Neutrophil (primary cell): ENCODE data around the gene GPATCH8.

ENCODE experiments used
- H3K27ac ChIP-seq: fragments of 200-600 bp; sonication (generic); 2 replicates; pipeline ENCODE4 v1.5.1; 2016; ENCODE audit warnings: mild to moderate bottlenecking, moderate library complexity
- H3K27me3 ChIP-seq: fragments of 200-600 bp; sonication (generic); 2 replicates; pipeline ENCODE4 v1.6.0; 2016; ENCODE audit warnings: mild to moderate bottlenecking
- H3K36me3 ChIP-seq: fragments of 200-600 bp; sonication (generic); 2 replicates; pipeline ENCODE4 v1.5.1; 2017
- H3K4me1 ChIP-seq, 2 experiments: fragments of 200-600 bp in 1 of 2; sonication (generic) in 1 of 2; 1 replicate in 1 of 2; 2 replicates in 1 of 2; pipeline versions ENCODE4 v1.5.1 to v1.6.1; 2013 to 2016; ENCODE audit warnings: low read depth in 1 of 2, low read length in 1 of 2, mild to moderate bottlenecking in 1 of 2, moderate library complexity in 1 of 2; ENCODE audit not compliant: control insufficient read depth in 1 of 2, insufficient read depth in 1 of 2
- H3K4me3 ChIP-seq, 2 experiments: fragments of 200-600 bp in 1 of 2; sonication (generic) in 1 of 2; 1 replicate in 1 of 2; 2 replicates in 1 of 2; pipeline ENCODE4 v1.5.1; 2013 to 2016; ENCODE audit warnings: low read depth in 1 of 2, low read length in 1 of 2, mild to moderate bottlenecking in 1 of 2, moderate library complexity in 1 of 2
- H3K9me3 ChIP-seq: fragments of 200-600 bp; sonication (generic); 2 replicates; pipeline ENCODE4 v1.5.1; 2016
- TF ChIP-seq, protein P1 (sequence below): fragments of 200-600 bp; sonication (generic); IDR thresholded peaks from 2 replicates; pipeline ENCODE4 v1.5.1; 2016; ENCODE audit warnings: antibody characterized with exemption

The GPATCH8 gene

DNA sequence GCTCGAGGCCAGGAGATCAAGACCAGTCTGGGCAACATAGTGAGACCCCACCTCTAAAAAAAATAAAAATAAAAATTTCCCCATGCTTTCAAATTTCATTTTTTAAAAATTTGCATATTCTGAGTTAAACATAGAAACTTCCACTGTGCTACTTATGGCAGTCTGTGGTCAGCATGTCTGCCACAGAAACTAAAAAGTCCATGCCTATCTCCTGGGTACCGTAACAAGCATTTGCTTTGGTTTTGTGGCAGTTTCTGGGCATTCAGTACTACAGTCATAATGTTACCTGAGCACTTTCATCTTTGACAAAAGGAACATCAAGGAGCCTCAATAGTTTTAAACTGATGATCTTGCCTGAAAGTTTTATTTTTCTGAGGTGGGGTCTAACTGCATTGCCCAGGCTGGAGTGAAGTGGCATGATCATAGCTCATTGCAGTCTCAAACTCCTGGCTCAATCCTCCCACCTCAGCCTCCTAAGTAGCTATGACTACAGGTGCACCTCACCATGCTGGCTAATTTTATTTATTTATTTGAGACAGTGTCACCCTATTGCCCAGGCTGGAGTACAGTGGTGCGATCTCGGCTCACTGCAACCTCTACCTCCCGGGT, 100.5 kb downstream of the GPATCH8 start:
- peaks cover 64% of the 10 kb centered on the region for H3K36me3 ChIP-seq
- TF ChIP-seq, protein P1, sequence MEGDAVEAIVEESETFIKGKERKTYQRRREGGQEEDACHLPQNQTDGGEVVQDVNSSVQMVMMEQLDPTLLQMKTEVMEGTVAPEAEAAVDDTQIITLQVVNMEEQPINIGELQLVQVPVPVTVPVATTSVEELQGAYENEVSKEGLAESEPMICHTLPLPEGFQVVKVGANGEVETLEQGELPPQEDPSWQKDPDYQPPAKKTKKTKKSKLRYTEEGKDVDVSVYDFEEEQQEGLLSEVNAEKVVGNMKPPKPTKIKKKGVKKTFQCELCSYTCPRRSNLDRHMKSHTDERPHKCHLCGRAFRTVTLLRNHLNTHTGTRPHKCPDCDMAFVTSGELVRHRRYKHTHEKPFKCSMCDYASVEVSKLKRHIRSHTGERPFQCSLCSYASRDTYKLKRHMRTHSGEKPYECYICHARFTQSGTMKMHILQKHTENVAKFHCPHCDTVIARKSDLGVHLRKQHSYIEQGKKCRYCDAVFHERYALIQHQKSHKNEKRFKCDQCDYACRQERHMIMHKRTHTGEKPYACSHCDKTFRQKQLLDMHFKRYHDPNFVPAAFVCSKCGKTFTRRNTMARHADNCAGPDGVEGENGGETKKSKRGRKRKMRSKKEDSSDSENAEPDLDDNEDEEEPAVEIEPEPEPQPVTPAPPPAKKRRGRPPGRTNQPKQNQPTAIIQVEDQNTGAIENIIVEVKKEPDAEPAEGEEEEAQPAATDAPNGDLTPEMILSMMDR, result no peak
- H3K9me3 ChIP-seq, result no peaks in the 10 kb centered on the region
- no peak overlapping the region for H3K27ac ChIP-seq
- H3K27me3 ChIP-seq, result no peaks in the 10 kb centered on the region
- H3K4me3 ChIP-seq, result no peak overlapping the region
- H3K4me1 ChIP-seq, result no peaks in the 10 kb centered on the region

DNA sequence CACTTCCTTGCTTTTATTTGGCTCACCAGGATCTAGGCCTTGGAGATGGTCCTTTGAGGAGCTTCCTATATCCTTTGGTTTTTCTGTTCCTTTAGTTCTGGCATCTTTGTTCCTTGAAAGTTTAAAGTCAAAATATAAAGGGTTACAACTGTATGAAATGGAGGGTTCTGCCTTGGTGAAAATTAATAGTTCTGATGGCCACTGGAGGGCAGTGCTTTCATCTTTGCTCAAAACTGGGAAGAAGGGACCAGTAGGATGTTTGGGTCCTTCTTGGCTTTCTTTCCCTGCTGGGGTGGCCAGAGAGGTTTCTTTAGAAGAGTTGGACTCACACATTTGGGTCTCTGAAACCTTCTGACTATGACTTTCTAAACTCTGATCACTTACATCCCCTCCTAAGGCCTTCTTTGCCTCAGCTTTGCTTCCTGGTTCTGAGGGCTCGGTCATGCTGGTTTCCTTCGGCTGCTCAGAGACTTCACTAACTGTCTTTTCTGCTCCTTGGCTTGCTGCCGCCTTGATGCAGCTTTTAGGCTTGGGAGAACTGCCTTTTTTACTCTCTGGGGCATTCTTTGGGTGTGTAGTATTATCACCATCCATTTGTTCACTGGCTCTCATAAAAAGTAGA, 102.9 kb downstream of the GPATCH8 start:
- Histone ChIP-seq H3K27me3 (no peaks in the 10 kb centered on the region), H3K4me3 (no peak overlapping the region), H3K27ac (no peak overlapping the region), H3K36me3 (peaks cover 68% of the 10 kb centered on the region), H3K9me3 (no peaks in the 10 kb centered on the region), H3K4me1 (no peaks in the 10 kb centered on the region)
- TF ChIP-seq, protein P1, result no peak

DNA sequence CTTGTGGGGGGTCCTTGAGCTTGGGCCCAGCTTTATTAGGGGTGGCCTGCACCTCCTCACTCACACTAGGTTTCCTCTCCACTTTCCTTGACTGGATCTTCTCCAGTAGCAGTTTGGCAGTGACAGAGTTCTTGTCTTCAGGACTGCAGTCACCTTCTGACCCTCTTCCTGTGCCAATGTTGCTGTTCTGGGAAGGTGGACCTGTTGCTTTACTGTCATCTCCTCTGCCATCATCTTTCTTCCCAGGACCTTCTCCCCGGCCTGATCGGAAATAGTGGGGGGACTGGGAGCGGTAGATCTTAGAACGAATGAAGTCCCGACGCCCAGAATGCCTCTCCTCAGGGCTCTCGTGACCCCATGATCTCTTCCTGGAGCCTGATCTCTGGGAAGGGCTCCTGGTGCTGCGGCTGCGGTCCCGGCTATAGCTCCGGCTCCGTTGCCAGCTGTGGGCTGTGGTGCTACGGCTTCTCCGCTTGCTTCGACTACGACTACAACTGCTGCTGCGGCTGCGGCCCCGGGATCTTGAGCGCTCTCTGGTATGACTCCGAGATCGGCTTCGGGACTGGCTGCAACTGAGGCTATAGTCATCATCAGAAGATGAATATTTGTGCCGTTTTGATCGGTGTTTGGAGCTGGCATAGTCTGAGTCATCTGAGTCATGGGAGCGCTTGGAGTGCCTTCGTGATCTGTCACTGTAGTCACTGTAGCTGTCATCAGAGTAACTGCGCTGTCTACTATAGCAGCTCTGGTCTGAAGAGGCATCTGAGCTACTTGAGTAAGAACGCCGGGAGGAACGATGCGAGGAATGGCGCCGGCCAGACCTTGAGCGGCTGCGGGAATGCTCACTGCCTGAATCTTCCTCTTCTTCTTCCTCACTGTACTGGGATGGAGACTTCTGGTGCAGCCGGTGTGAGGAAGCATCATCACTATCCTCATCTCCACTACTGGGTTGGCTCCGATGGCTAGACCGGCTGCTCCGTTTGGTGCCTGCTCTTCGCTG, 104.2 kb downstream of the GPATCH8 start:
- Histone ChIP-seq H3K4me1 (no peaks in the 10 kb centered on the region), H3K27me3 (no peaks in the 10 kb centered on the region), H3K36me3 (peaks cover 66% of the 10 kb centered on the region), H3K4me3 (no peak overlapping the region), H3K27ac (no peak overlapping the region), H3K9me3 (no peaks in the 10 kb centered on the region)
- TF ChIP-seq, protein P1, result no peak

DNA sequence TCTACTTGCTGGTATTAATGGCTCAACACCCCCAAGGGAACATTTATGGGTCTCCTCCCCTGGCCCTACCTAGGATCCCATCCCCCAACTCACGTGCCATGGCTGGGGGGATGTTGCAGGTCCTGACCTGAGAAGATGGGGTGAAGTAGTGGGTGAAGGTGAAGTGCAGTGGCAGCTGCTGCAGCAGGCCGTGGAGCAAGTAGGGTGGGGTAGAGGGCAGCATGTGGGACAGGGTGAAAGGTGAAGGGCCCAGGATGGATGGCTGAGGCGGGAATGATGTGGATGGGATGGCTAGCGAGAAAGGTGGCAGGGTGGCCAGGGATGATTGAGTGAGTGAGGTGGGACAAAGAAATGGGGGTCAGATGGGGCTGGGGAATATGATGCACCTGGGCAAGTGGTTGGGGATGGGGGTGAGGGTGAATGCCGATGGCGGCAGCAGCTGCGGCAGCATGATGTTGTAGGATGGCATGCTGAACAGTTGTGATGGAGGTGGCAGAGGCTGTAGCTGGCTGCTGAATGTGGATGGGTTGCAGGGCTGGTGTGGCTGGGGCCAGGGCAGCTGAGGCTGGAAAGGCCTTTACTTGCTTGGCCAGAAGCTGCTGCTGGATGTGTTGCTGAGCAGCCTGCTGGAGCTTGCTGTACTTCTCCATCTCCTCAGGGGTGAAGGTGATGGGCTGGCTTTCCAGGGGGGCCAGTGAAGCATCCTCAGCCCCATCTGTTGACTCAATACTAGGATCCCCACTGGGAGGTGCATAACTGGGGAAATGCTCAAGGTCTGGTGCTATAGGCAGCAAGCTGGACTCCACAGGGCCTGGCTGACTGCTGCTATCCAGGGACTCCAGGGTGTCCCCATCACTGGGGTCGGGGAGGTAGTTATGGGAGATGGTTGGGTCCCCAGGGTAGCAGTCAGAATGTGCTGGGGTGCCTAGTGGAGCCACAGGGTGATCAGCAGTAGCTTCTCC, 105.4 kb downstream of the GPATCH8 start:
- Histone ChIP-seq H3K4me1 (no peaks in the 10 kb centered on the region), H3K27ac (no peak overlapping the region), H3K9me3 (no peaks in the 10 kb centered on the region), H3K27me3 (no peaks in the 10 kb centered on the region), H3K4me3 (no peak overlapping the region), H3K36me3 (peaks cover 54% of the 10 kb centered on the region)
- TF ChIP-seq, protein P1, result no peak

DNA sequence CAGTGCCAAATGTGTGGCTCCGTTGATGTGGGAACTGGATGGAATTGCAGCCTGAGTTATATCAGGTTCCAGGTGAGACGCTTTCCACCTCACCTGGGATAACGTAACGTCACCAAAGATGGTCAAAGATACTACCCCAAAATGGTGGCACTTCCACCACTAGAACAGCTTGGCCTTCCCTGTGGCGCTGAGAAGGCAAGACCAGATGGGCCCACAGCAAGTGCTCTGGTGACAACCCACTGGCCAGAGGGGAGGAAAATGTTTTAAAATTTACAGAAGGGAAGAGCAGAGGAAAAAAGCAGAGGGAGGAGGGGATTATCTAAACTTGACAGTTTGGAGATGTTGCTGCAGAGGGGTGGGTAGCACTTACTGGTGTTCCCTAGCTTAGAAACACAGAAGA, 106.3 kb downstream of the GPATCH8 start:
- TF ChIP-seq, protein P1, result no peak
- peaks cover 51% of the 10 kb centered on the region for H3K36me3 ChIP-seq
- no peaks in the 10 kb centered on the region for H3K9me3 ChIP-seq
- H3K27ac ChIP-seq, result no peak overlapping the region
- H3K27me3 ChIP-seq, result no peaks in the 10 kb centered on the region
- H3K4me3 ChIP-seq, result no peak overlapping the region
- H3K4me1 ChIP-seq, result no peaks in the 10 kb centered on the region
